SIG-M5 (cell line): ENCODE data around the gene ZSWIM1.

Experiments
- DNase-seq: peaks from one replicate; lab custom pipeline; 2025; lab: John Stamatoyannopoulos, UW

The ZSWIM1 gene

GRCh38 chr20:45880988-45881788, at the start of gene ZSWIM1:
ZSWIM1 (plus strand) TSS chr20:45881227; CDS start chr20:45882593, 1,366 bp downstream.
- peak; percentile 89 for DNase-seq

GRCh38 chr20:45832619-45833018, 48.4 kb upstream of the ZSWIM1 start:
- no peak for DNase-seq

GRCh38 chr20:45833030-45833882, 47.8 kb upstream of the ZSWIM1 start, which contains the start of gene SNX21:
SNX21 (plus strand) TSS chr20:45833799; CDS start chr20:45833920, 121 bp downstream.
- DNase-seq: peak; percentile 18

- DNase-seq: no peak
These were observed 46.9 kb upstream of the ZSWIM1 start for GRCh38 chr20:45833883-45834796.

GRCh38 chr20:45834797-45835161, 46.2 kb upstream of the ZSWIM1 start:
- no peak for DNase-seq

GRCh38 chr20:45835329-45835765, 45.7 kb upstream of the ZSWIM1 start:
- DNase-seq: peak; percentile 10

- DNase-seq: no peak
These were observed 45.2 kb upstream of the ZSWIM1 start for GRCh38 chr20:45835825-45836224.

- no peak for DNase-seq
These were observed 44.2 kb upstream of the ZSWIM1 start for GRCh38 chr20:45836841-45837240.

- no peak for DNase-seq
These were observed 40.3 kb upstream of the ZSWIM1 start for GRCh38 chr20:45840700-45841198.

- no peak for DNase-seq
These were observed 39.5 kb upstream of the ZSWIM1 start for GRCh38 chr20:45841407-45842129.

GRCh38 chr20:45842169-45842812, 38.7 kb upstream of the ZSWIM1 start:
- no peak for DNase-seq

GRCh38 chr20:45843506-45843905, 37.5 kb upstream of the ZSWIM1 start:
- no peak for DNase-seq

GRCh38 chr20:45845452-45845851, 35.6 kb upstream of the ZSWIM1 start:
- no peak for DNase-seq

GRCh38 chr20:45848421-45848820, 32.6 kb upstream of the ZSWIM1 start:
- DNase-seq: no peak

- DNase-seq: no peak
These were observed 32.0 kb upstream of the ZSWIM1 start for GRCh38 chr20:45848969-45849582.

- DNase-seq: no peak
These were observed 30.8 kb upstream of the ZSWIM1 start for GRCh38 chr20:45850238-45850637.

GRCh38 chr20:45850926-45851325, 30.1 kb upstream of the ZSWIM1 start:
- DNase-seq: no peak

GRCh38 chr20:45851501-45851900, 29.5 kb upstream of the ZSWIM1 start:
- DNase-seq: no peak

GRCh38 chr20:45852326-45852725, 28.7 kb upstream of the ZSWIM1 start:
- no peak for DNase-seq

GRCh38 chr20:45853484-45853883, 27.5 kb upstream of the ZSWIM1 start:
- no peak for DNase-seq
